Spleen (tissue), 7 donors: ENCODE data around the gene ATXN7.

Source experiments
- POLR2A ChIP-seq, 3 donors: fragments of 450-650 bp; IDR thresholded peaks; one replicate each; pipeline ENCODE4 v1.5.1; 2017; ENCODE audit warnings: antibody characterized with exemption in 3 of 3, mild to moderate bottlenecking in 1 of 3
- POLR2AphosphoS5 ChIP-seq, 3 donors: sonication (generic); formaldehyde crosslinking; IDR thresholded peaks; one replicate each; pipeline ENCODE4 v1.5.1; 2017; ENCODE audit warnings: antibody characterized with exemption in 3 of 3
- TF ChIP-seq, protein P1 (sequence below), 11 experiments: fragments of 200-600 bp in 7 of 11; fragments of 450-650 bp in 4 of 11; sonication (generic) in 4 of 11; IDR thresholded peaks in 8 of 11; conservative IDR thresholded peaks in 3 of 11; 1 replicate in 7 of 11; 2 replicates in 4 of 11; pipeline versions ENCODE4 v1.4.0 to v1.8.0; 2016 to 2021; ENCODE audit warnings: antibody characterized with exemption in 11 of 11, inconsistent platforms in 4 of 11, mild to moderate bottlenecking in 1 of 11
- donor health status: DM: no; HTN: no; CAD: no; lungs with moderate emphysema.
- donor health status: DM: no; HTN: no; CAD: no.
- donor health status: DM: no; HTN: no; CAD: no.

DNA sequence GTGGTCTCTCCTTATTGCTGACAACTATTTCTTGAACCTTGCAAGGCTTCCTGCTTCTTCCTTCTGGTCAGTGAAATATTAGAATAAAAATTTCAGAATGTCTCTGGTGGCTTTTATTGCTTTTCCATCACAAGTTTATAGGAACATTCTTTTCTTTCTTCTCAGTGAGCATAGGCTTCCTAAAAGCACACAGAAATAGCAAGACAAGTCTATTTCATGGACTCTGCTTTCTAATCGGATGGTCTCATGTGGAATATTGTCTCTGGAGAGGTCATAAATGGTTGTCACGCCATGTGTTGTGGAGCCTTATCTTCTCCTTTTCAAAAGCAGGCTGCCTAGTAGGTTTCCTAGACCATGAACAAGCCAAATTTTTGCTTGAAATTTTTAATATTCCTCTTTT, 169.4 kb downstream of the ATXN7 start:
- TF ChIP-seq POLR2A (IDR thresholded peaks at IDR 0.05) (no peak), POLR2AphosphoS5 (IDR thresholded peaks at IDR 0.05) (no peak)
- TF ChIP-seq, protein P1, sequence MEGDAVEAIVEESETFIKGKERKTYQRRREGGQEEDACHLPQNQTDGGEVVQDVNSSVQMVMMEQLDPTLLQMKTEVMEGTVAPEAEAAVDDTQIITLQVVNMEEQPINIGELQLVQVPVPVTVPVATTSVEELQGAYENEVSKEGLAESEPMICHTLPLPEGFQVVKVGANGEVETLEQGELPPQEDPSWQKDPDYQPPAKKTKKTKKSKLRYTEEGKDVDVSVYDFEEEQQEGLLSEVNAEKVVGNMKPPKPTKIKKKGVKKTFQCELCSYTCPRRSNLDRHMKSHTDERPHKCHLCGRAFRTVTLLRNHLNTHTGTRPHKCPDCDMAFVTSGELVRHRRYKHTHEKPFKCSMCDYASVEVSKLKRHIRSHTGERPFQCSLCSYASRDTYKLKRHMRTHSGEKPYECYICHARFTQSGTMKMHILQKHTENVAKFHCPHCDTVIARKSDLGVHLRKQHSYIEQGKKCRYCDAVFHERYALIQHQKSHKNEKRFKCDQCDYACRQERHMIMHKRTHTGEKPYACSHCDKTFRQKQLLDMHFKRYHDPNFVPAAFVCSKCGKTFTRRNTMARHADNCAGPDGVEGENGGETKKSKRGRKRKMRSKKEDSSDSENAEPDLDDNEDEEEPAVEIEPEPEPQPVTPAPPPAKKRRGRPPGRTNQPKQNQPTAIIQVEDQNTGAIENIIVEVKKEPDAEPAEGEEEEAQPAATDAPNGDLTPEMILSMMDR (IDR thresholded peaks at IDR 0.05 in 8 of 11, conservative IDR thresholded peaks at IDR 0.05 in 3 of 11), result no peak
